ENCODE measurements around the gene ATP11B.

ATP11B gene

GRCh38 chr3:182909318-182910040, 116.2 kb downstream of the ATP11B start:
- DNase-seq (ENCODE audit: low read depth in 2 of 2): no peak

DNA sequence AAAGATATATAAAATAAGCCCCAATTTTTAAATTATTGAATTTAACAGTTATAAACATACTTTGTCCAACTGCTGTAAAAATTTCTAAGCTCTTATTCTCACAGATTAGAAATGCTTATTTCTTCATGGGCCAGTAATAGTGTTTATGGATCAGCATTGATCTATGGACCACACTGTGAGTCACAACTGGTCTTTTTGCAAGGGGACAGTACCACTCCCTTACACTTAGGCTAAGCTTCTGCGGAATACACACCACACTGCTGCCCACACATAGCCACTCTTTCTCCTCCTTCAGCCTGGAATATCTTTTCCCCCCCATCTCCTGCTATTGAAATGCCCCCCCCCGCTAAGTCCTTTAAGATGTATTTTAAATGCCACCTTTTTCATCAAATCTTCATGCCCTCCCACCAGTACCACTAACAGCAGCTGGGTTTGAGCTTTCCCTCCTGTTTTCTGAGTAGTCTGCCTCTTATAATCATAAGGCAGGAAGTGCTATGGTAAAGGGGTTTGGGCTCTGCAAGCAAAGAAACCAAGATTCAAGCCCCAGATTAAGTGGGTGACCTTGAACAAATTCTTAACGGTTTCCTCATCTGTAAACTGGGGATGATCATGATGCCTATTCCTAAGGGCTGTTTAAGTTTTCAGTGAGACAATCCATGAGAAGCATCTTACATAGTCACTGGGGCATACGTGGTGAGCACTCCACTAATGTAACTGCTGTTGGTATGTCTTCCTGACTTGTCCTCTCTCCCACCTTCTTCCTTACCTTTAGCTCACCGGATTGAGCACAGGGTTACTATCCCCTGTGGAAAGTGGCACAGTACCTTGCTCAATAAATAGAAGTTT, 117.9 kb downstream of the ATP11B start:
- DNase-seq (ENCODE audit: low read depth in 2 of 2): no peak

DNA sequence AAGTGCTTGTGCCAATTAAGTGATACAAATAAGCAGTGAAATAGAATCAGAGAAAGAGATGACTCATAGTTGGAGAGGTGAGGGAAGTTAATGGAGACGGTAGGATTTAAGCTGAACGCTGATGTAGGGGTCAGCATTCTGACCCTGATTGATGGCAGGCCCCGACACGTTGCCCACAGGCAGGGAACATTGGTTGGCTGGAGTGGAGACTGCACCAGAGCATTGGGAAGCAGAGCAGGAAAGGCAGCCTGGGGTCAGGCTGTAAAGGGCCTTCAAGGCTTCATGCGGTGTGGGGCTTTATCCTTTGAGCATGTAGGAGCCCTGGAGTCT, 118.4 kb downstream of the ATP11B start:
- no peak for DNase-seq (ENCODE audit: low read depth in 2 of 2)

DNA sequence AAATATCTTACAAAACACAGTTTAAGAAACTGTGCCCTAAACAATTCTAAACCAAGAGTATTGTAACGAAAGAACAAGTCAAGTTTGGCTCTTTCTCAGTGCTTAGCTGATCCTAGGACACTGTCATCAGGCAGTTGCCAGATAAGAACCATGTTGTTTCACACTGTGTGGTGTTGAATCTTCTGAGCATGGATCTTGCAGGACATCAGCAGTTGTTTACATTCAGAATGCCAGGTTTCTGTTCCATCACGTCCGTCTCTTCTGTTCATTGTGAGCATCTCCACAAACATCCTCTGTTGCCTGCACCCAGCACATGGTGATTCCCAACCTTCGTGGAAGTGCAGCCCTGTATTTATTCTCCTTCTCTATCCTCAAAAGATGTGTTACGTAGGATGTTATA, 119.2 kb downstream of the ATP11B start:
- no peak for DNase-seq (ENCODE audit: low read depth in 2 of 2)

DNA sequence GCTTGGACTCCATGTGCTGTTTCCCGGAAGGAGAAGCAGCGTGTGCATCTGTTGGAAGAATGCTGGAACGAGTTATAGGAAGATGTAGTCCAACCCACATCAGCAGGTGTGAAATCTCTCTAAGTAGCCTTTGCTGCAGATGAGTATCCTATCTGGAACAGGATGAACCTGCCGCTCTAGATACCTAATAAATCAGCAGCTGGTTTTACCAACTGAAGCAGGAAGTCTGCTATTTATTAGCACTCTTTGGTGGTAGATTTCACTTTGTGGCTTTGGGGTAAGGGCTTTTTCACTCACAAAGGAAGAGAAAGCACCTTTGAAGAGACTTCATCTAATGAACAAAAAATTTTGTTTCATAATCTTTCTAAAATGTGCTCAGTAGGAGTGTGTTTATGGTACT, 120.6 kb downstream of the ATP11B start:
- no peak for DNase-seq (ENCODE audit: low read depth in 2 of 2)

- no peak for DNase-seq (ENCODE audit: low read depth in 2 of 2)
These were observed 121.0 kb downstream of the ATP11B start for GRCh38 chr3:182914341-182914740.

DNA sequence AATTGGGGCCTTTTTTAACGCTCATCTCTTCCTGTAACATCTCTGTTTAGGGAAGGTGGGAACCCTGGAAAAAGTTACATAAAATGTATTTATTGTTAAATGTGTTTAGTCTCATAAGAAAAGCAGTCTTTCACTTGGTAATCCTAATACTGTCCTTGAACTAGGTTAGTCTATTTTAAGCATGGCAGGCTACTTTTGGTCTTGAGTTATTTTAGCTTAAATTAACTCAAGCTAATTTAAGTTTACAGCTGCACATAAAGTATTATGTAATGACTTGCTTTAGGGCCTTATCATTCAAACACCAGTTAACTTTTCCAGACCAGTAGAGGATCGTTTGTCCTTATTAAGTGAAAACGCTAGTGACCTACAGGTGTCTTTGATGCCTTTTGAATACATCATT, 123.8 kb downstream of the ATP11B start:
- no peak for DNase-seq (ENCODE audit: low read depth in 2 of 2)

DNA sequence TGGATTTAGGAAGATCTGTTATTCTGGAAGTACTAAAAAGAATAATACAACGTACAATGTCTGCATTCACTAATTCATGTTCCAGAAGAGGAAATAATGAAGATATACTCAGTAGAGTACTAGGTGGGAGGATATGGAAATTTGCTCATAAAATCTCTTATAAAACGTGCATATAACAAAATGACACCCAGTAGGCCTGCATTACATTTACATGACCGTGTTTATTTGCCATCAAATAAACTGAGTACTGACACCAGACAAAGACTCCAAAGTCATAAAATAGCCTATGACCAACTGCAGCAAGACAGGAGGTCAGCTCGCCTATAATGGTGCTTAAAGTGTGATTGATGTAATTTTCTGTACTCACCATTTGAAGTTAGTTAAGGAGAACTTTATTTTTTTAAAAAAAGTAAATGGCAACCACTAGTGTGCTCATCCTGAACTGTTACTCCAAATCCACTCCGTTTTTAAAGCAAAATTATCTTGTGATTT, 126.6 kb downstream of the ATP11B start:
- no peak for DNase-seq (ENCODE audit: low read depth in 2 of 2)

DNA sequence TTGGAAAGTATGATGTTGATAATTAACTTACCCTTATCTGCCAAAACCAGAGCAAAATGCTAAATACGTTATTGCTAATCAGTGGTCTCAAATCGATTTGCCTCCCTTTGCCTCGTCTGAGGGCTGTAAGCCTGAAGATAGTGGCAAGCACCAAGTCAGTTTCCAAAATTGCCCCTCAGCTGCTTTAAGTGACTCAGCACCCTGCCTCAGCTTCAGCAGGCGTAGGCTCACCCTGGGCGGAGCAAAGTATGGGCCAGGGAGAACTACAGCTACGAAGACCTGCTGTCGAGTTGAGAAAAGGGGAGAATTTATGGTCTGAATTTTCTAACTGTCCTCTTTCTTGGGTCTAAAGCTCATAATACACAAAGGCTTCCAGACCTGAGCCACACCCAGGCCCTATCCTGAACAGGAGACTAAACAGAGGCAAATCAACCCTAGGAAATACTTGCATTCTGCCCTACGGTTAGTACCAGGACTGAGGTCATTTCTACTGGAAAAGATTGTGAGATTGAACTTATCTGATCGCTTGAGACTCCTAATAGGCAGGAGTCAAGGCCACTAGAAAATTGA, 127.3 kb downstream of the ATP11B start:
- no peak for DNase-seq (ENCODE audit: low read depth in 2 of 2)

GRCh38 chr3:182921665-182922355, 128.5 kb downstream of the ATP11B start:
- no peak for DNase-seq (ENCODE audit: low read depth in 2 of 2)

- no peak for DNase-seq (ENCODE audit: low read depth in 2 of 2)
These were observed 132.1 kb downstream of the ATP11B start for GRCh38 chr3:182925330-182925943.

DNA sequence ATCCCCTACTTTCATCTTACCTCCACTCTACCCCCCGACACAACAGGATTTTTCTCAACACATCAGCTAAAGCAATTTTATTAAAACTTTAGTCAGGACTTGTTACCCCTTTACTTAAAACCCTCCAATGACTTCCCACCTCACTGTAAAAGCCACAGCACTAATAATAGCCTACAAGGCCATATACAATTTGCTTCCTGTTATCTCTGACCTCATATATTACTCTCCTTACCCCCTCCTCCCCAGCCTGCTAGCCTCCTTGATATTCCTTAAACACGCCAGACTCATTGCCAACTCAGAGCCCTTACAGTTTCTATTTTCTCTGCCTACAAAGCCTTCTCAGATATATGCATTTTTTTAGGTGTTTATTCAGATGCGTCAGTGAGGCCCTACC, 132.6 kb downstream of the ATP11B start:
- no peak for DNase-seq (ENCODE audit: low read depth in 2 of 2)

DNA sequence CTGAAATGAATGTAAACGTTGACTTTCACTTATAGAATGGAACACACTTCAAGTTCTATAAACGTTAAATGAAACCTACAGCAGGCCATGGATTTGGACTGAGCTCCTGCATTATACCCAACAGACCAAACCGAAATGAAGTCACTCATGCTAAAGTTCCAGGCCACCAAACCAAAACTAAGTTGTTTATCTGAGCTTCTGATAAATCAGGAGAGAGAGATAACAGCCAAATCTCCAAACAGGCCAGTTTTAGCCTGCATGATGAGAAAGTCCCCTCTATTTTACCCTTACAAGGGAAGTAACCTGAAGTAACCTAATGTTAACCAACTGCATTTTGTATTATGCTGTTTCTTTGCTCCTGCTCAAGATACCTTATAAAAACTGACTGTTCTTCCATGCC, 142.5 kb downstream of the ATP11B start:
- no peak for DNase-seq (ENCODE audit: low read depth in 2 of 2)

DNA sequence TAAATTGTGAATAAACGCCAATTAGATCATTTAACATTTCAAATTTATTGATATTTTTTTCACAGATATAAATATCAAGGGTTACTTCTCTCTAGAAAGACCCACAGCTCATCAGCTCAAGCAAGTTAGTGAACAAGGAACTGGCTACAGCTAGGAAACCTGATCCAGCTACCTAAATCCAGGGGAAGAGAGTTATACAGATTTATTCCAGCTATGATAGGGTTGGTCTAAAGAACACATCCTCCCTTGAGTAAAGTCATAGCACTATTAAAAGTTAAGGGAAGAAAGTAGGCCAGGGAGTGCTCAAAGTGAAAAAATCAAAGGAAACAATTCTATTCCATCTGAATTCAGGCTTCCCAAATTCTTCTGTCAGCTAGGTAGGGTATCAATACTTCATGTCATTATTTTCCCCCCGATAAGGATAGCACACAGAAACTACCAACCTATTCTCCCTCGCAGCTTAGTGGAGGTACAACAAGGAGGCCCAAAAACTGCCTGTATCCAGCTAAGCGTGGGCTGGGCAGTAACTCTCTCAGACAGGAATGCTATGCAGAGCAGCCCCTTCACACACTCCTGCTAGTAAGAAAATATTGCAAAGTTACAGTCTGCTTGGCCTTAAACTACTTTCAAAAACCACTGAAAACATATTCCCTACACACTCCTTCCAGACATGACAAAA, 143.1 kb downstream of the ATP11B start:
- DNase-seq (ENCODE audit: low read depth in 2 of 2): no peak

DNA sequence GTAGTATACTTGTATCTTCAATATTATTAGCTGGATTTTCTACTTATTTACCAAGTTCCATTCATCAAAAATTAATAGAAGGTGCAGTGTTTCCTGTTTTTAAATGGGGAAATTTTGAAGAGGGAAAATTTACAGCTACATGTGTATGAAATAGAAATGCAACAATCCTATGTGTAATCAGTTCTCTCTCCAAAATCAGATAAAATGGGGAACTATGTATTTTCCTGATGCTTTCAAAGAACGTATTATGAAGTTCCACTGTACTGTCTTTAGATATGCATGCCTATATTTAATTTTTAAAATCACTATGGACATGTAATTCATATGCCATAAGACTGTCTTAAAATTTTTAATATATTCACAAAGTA, 143.6 kb downstream of the ATP11B start:
- no peak for DNase-seq (ENCODE audit: low read depth in 2 of 2)

- DNase-seq (ENCODE audit: low read depth in 2 of 2): no peak
These were observed 144.2 kb downstream of the ATP11B start for GRCh38 chr3:182937293-182938051.

- no peak for DNase-seq (ENCODE audit: low read depth in 2 of 2)
These were observed 147.0 kb downstream of the ATP11B start for GRCh38 chr3:182940266-182940808.

DNA sequence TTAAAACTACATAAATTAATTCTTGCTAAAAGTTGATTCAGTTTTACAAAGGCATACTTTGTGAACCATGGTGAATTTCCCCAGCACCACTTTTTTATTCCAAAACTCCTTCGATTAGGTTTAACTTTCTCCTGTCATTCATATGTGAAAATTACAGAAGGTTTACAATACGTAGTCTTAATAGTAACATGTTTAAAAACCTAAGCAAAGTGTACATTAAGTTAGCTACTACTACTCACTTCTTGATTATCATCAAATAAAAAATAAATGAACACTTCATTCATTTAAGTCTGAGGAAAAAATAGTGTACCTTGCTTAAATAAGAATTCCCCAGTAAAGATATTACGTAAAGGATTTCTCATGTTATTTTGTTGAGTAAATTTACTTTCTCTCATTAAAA, 148.4 kb downstream of the ATP11B start:
- no peak for DNase-seq (ENCODE audit: low read depth in 2 of 2)

GRCh38 chr3:182947888-182948287, 154.6 kb downstream of the ATP11B start:
- DNase-seq (ENCODE audit: low read depth in 2 of 2): no peak

DNA sequence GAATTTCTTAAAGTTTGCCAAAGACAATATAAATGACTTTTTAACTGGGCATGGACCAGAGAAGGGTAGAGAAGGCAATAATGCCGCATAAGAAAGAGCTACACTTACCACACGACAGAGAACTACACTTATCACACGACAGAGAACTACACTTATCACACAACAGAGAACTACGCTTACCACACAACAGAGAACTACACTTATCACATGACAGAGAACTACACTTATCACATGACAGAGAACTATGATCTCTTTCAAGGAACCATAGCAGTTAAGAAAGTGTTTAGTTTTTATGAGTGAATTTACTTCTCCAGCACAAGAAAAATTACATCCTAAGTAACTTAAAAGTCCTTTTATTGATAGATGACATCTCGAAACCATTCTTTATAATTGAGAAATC, 155.0 kb downstream of the ATP11B start:
- DNase-seq (ENCODE audit: low read depth in 2 of 2): no peak

Data from stimulated activated CD4-positive, alpha-beta T cell treated with anti-CD3 and anti-CD28 coated beads, Interleukin-12 subunit alpha, Interleukin-12 subunit beta, amount 100 ng/mL, for 24 hours (primary cell).